Breast epithelium (tissue), 4 donors: Measurements from ENCODE around the gene CD300A. TPM values are rescaled to one million over a fixed set of nuclear protein-coding genes. Genes with fewer than 3 reads are reported as not detected.

Experiments used
- DNase-seq, 2 donors: peaks; one replicate each; pipeline ENCODE4 v3.0.0-alpha.2; 2019; ENCODE audit warnings: low spot score in 2 of 2
- H3K27ac ChIP-seq, 2 donors: fragments of 200-600 bp; sonication (generic) in 1 of 2; one replicate each; pipeline ENCODE4 v1.5.1; 2016 to 2019; ENCODE audit warnings: mild to moderate bottlenecking in 1 of 2
- H3K27me3 ChIP-seq, 2 donors: fragments of 200-600 bp; sonication (generic) in 1 of 2; one replicate each; pipeline versions ENCODE4 v1.5.1 to v1.6.0; 2017 to 2019; ENCODE audit warnings: control low read depth in 1 of 2, mild to moderate bottlenecking in 1 of 2
- H3K36me3 ChIP-seq: fragments of 200-600 bp; one replicate; pipeline ENCODE4 v1.5.1; 2019
- H3K4me1 ChIP-seq, 2 donors: fragments of 200-600 bp; sonication (generic); one replicate each; pipeline ENCODE4 v1.5.1; 2016 to 2019; ENCODE audit warnings: control low read depth in 1 of 2
- H3K4me3 ChIP-seq, 3 donors: fragments of 200-600 bp; sonication (generic); 1 replicate in 2 of 3; 2 replicates in 1 of 3; pipeline ENCODE4 v1.5.1; 2016 to 2019; ENCODE audit warnings: mild to moderate bottlenecking in 3 of 3, moderate library complexity in 2 of 3
- H3K9me3 ChIP-seq, 2 donors: fragments of 200-600 bp; sonication (generic) in 1 of 2; one replicate each; pipeline ENCODE4 v1.5.1; 2016 to 2019; ENCODE audit warnings: control low read depth in 1 of 2
- POLR2A ChIP-seq: fragments of 450-650 bp; IDR thresholded peaks from one replicate; pipeline ENCODE4 v1.6.1; 2016; ENCODE audit warnings: antibody characterized with exemption, mild to moderate bottlenecking, moderate library complexity
- POLR2AphosphoS5 ChIP-seq, 3 donors: sonication (generic); formaldehyde crosslinking; IDR thresholded peaks; one replicate each; pipeline ENCODE4 v1.6.1; 2017; ENCODE audit warnings: antibody characterized with exemption in 3 of 3
- intact Hi-C: fragments of 100-400 bp; cut with DNase I; formaldehyde crosslinking; loops from one replicate; pipeline ENCODE4 v1.15.1; 2023; ENCODE audit warnings: low total_unique reads
- total RNA-seq, 3 donors: library from RNA; depleted of rRNA; stranded (reverse); fragments of >200 nt; gene quantifications; one replicate each; pipeline ENCODE4 v1.1.0, GENCODE V29; 2016
- TF ChIP-seq, protein P1 (sequence below), 3 donors: fragments of 450-650 bp; IDR thresholded peaks; one replicate each; pipeline ENCODE4 v1.5.1; 2016 to 2017; ENCODE audit warnings: antibody characterized with exemption in 3 of 3, mild to moderate bottlenecking in 3 of 3, moderate library complexity in 3 of 3

CD300A gene
- total RNA-seq, 3 donors from 2014 or later = 6.2 to 15.7 (median 10.2) TPM

- no peak overlapping the region for H3K4me3 ChIP-seq
- peaks cover 5 to 12% of the 10 kb centered on the region in 2 donors for H3K4me1 ChIP-seq
- TF ChIP-seq, protein P1, sequence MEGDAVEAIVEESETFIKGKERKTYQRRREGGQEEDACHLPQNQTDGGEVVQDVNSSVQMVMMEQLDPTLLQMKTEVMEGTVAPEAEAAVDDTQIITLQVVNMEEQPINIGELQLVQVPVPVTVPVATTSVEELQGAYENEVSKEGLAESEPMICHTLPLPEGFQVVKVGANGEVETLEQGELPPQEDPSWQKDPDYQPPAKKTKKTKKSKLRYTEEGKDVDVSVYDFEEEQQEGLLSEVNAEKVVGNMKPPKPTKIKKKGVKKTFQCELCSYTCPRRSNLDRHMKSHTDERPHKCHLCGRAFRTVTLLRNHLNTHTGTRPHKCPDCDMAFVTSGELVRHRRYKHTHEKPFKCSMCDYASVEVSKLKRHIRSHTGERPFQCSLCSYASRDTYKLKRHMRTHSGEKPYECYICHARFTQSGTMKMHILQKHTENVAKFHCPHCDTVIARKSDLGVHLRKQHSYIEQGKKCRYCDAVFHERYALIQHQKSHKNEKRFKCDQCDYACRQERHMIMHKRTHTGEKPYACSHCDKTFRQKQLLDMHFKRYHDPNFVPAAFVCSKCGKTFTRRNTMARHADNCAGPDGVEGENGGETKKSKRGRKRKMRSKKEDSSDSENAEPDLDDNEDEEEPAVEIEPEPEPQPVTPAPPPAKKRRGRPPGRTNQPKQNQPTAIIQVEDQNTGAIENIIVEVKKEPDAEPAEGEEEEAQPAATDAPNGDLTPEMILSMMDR (IDR thresholded peaks at IDR 0.05) = no peak
- no peak for TF ChIP-seq POLR2A
- no peak for TF ChIP-seq POLR2AphosphoS5 (IDR thresholded peaks at IDR 0.05)
- H3K27ac ChIP-seq = peak overlapping the region; percentile 87 to 90
- DNase-seq = no peak
- H3K27me3 ChIP-seq = no peaks in the 10 kb centered on the region
- H3K9me3 ChIP-seq = no peaks in the 10 kb centered on the region
- H3K36me3 ChIP-seq = no peaks in the 10 kb centered on the region
- intact Hi-C loops = no loop called here
Observed at GRCh38 chr17:74452033-74452840, 14.2 kb upstream of the CD300A start.

DNA sequence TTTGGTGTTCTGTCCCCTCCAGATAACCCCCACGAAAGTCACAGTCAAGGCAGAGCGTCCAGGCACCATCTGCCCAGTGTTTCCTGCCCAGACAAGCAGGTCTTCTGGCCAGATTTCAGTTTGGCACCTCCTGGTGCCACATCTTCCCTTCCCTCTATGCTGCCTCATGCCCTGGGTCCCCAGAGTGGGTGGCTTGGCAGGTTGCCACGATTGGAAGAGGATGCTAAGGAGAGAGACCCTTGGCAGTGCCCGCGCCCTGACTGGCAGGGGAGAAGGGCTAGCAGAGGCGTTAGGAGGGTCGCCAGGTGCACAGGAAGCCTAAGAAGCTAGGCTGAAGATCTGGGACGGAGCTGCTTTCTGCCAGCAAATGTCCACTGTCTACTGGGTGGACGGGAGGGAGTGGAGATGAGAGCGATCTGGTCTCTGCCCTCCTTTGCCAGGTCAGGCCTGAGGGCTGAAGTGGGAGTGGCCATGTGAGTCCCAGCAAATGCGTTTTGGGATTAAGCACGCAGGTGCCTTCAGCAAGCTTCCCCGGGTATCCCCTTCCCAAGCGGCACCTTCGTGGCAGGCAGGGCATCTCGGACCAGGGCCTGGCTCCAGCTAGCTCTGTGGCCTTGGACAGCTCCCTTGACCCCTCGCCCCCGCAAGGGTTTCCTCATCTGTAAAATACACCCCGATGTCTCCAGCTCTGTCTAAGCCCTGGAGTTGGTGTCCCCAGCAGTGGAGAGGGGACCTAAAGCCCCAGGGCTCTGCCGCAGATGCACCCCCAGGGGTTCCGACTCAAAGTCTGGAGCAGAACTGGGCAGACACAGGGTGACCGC, 13.4 kb upstream of the CD300A start:
- TF ChIP-seq, protein P1 (IDR thresholded peaks at IDR 0.05) = no peak
- no peak for TF ChIP-seq POLR2AphosphoS5 (IDR thresholded peaks at IDR 0.05)
- TF ChIP-seq POLR2A = no peak

GRCh38 chr17:74453665-74454196, 12.7 kb upstream of the CD300A start:
- Histone ChIP-seq H3K27me3 (no peaks in the 10 kb centered on the region), H3K4me1 (peaks cover 5 to 12% of the 10 kb centered on the region in 2 donors), H3K27ac (peak overlapping the region; percentile 87 to 90), H3K9me3 (no peaks in the 10 kb centered on the region), H3K36me3 (no peaks in the 10 kb centered on the region), H3K4me3 (peak overlapping the region; percentile 38 to 65 (median 55))
- intact Hi-C loops = no loop called here
- TF ChIP-seq, protein P1 (IDR thresholded peaks at IDR 0.05) = no peak
- TF ChIP-seq POLR2AphosphoS5 (IDR thresholded peaks at IDR 0.05) = no peak
- TF ChIP-seq POLR2A = no peak
- peak; percentile 81 to 85 for DNase-seq

More for the DNA sequence above, 13.4 kb upstream of the CD300A start:
- Histone ChIP-seq H3K27me3 (no peaks in the 10 kb centered on the region), H3K27ac (peak overlapping the region; percentile 87 to 90), H3K4me3 (peak overlapping the region; percentile 38 to 65 (median 55)), H3K4me1 (peaks cover 5 to 12% of the 10 kb centered on the region in 2 donors), H3K36me3 (no peaks in the 10 kb centered on the region), H3K9me3 (no peaks in the 10 kb centered on the region)
- intact Hi-C loops = no loop called here
- DNase-seq = no peak

DNA sequence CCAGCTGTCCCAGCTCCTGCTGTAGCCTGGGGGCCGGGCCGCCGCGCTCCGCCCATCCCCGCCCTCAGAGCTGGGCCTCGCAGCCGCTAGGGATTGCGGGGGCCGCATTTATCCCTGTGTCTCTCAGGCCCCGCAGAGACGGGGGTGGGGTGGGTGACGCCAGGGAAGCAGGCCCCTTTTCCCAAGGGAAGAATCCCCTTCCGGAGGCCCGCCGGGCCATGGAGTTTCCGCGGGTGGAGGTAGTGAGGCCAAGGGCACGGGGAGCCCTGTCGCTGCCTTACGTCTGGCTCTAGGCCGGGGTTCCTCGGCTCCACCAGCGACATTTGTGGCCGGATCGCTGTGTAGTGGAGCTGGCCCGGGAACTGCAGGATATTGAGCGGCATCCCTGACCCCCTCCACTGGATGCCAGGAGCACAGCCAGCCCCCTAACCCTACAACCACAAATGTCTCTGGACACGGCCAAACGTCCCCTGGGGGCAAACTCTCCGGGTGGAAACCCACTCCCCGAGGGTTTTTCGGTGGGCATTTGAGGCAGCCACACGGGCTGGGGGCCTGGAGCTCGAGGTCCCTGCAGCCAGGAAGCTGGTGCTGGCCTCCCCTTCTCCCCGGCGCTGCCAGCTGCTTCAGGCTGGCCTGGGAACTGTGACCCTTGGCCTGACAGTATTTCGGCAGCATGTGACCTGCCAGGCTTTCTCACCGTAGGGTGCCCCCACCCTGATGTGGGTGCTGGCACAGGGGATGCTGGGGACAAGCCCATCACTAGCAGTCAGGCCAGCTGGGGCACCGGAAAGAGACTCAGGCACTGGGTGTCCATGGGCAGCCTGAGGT, 12.0 kb upstream of the CD300A start:
- peaks cover 5 to 12% of the 10 kb centered on the region in 2 donors for H3K4me1 ChIP-seq
- no peaks in the 10 kb centered on the region for H3K36me3 ChIP-seq
- DNase-seq = no peak
- TF ChIP-seq, protein P1 (IDR thresholded peaks at IDR 0.05) = peak in 1 of 3 donors; percentile 21
- no peak for TF ChIP-seq POLR2A
- peak; percentile 33 to 70 (median 58) for TF ChIP-seq POLR2AphosphoS5 (IDR thresholded peaks at IDR 0.05)
- H3K4me3 ChIP-seq = peak overlapping the region; percentile 38 to 65 (median 55)
- H3K27me3 ChIP-seq = no peaks in the 10 kb centered on the region
- no peaks in the 10 kb centered on the region for H3K9me3 ChIP-seq
- peak overlapping the region; percentile 87 to 90 for H3K27ac ChIP-seq
- intact Hi-C loops = loop anchor here (5.0 kb wide), 1 partner anchor 77 kb away; no protein-coding TSS in a partner anchor
